Fibroblast of lung (primary cell): ENCODE results near the gene DCPS. TPM values are rescaled to one million over a fixed set of nuclear protein-coding genes. Genes with fewer than 3 reads are reported as not detected.
A peak's percentile ranks its signal among the peaks of the same experiment; 100 is the strongest.

Source experiments
- DNase-seq, 2 donors: peaks; one replicate each; pipeline versions ENCODE4 v3.0.0 to v3.0.0-alpha.2; 2010; ENCODE audit warnings: low read depth in 2 of 2
- H2AFZ ChIP-seq: 2 replicates; pipeline ENCODE4 v1.5.1; 2012; ENCODE audit warnings: low read length, control low read depth, inconsistent platforms
- H3K27ac ChIP-seq: 2 replicates; pipeline ENCODE4 v1.5.1; 2011; ENCODE audit warnings: low read length, control low read depth; ENCODE audit not compliant: insufficient read depth
- H3K27me3 ChIP-seq: 2 replicates; pipeline ENCODE4 v1.5.1; 2011; ENCODE audit warnings: mild to moderate bottlenecking, low read length; ENCODE audit not compliant: control insufficient read depth, insufficient read depth
- H3K36me3 ChIP-seq: 2 replicates; pipeline ENCODE4 v1.5.1; 2011; ENCODE audit warnings: low read length; ENCODE audit not compliant: control insufficient read depth, insufficient read depth
- H3K4me1 ChIP-seq: 2 replicates; pipeline ENCODE4 v1.5.1; 2011; ENCODE audit warnings: low read length; ENCODE audit not compliant: control insufficient read depth, insufficient read depth; ENCODE audit errors: extremely low read depth
- H3K4me2 ChIP-seq: 2 replicates; pipeline ENCODE4 v1.5.1; 2011; ENCODE audit warnings: low read length, control low read depth; ENCODE audit not compliant: insufficient read depth; ENCODE audit errors: extremely low read depth
- H3K4me3 ChIP-seq, 4 experiments: fragments of 200-600 bp in 1 of 4; sonication (generic) in 1 of 4; replicated peaks in 1 of 4; 2 replicates each; pipeline ENCODE4 v1.5.1; 2011 to 2016; ENCODE audit warnings: low read length in 4 of 4, low read depth in 3 of 4, mild to moderate bottlenecking in 3 of 4, control low read depth in 2 of 4, inconsistent platforms in 1 of 4, mixed read lengths in 1 of 4; ENCODE audit not compliant: insufficient read depth in 1 of 4; ENCODE audit errors: control extremely low read depth in 1 of 4
- H3K79me2 ChIP-seq: 2 replicates; pipeline ENCODE4 v1.5.1; 2012; ENCODE audit warnings: mild to moderate bottlenecking, low read length, inconsistent platforms; ENCODE audit not compliant: control insufficient read depth, insufficient read depth
- H3K9ac ChIP-seq: 2 replicates; pipeline ENCODE4 v1.5.1; 2011; ENCODE audit warnings: mild to moderate bottlenecking, low read length, control low read depth; ENCODE audit not compliant: insufficient read depth
- H3K9me3 ChIP-seq: 2 replicates; pipeline ENCODE4 v1.5.1; 2012; ENCODE audit warnings: low read depth, low read length; ENCODE audit not compliant: control insufficient read depth, insufficient read depth
- H4K20me1 ChIP-seq: 2 replicates; pipeline ENCODE4 v1.5.1; 2011; ENCODE audit warnings: low read length; ENCODE audit not compliant: control insufficient read depth, insufficient read depth; ENCODE audit errors: extremely low read depth
- EZH2 ChIP-seq: IDR thresholded peaks from 2 replicates; pipeline ENCODE4 v1.5.1; 2012; ENCODE audit warnings: low read length, control low read depth, mild to moderate bottlenecking; ENCODE audit errors: missing control alignments
- polyA plus RNA-seq, 2 donors: library from polyadenylated mRNA; depleted of rRNA in 1 of 2; stranded (reverse) in 1 of 2; unstranded in 1 of 2; fragments of >200 nt; gene quantifications; 2 replicates each; pipeline ENCODE4 v1.2.1, GENCODE V29; 2011 to 2012; ENCODE audit warnings: missing spikeins in 1 of 2
- total RNA-seq: library from RNA; depleted of rRNA; stranded (reverse); fragments of >200 nt; gene quantifications from 2 replicates; pipeline ENCODE4 v1.2.1, GENCODE V29; 2014
- TF ChIP-seq, protein P1 (sequence below), 2 donors: IDR thresholded peaks in 1 of 2; conservative IDR thresholded peaks in 1 of 2; 1 replicate in 1 of 2; 2 replicates in 1 of 2; pipeline ENCODE4 v1.5.1; 2011 to 2012; ENCODE audit warnings: low read length in 2 of 2, control low read depth in 1 of 2, inconsistent platforms in 1 of 2, low read depth in 1 of 2, mild to moderate bottlenecking in 1 of 2

DCPS gene
- total and polyA plus RNA-seq, 2 donors (not counting 1 experiment from before 2014, with no cell fraction given) = 13.0 to 22.7 TPM

DNA sequence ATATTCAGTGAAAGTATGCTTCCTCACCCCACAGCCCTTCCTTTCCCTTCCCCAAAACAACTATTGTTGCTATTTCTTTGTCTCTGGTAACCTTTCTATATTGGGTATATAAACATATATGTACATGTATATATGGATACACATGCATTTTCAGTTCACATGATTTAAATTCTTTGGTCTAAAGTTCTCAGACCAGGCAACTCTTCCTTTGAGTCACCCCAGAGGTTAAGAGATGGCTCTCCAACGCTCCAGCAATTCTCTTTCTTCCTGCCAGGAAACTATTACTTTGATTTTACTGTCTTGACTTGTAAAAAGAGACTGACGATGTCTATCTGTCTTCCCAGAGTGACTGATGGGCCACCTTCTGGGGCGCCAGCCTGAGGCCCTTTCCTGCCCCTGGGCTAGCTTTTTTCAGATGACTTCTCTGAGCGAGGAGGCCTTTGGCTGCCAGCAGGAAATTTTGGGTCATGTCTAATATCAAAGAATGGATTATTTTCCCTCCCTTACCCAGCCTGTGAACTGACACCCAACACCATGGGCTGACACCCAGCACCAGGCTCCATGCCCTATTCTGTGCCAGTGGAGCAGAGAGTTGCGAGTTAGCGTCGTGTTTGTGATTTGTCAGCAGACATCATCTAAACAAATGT lies 37.2 kb downstream of the DCPS start:
- no peaks in the 10 kb centered on the region for H4K20me1 ChIP-seq
- H2AFZ ChIP-seq = no peak overlapping the region
- no peak for DNase-seq
- no peak overlapping the region for H3K9ac ChIP-seq
- no peak overlapping the region for H3K4me3 ChIP-seq
- peaks cover 5% of the 10 kb centered on the region for H3K36me3 ChIP-seq
- H3K4me2 ChIP-seq = no peak overlapping the region
- peaks cover 9% of the 10 kb centered on the region for H3K4me1 ChIP-seq
- H3K27ac ChIP-seq = no peak overlapping the region
- TF ChIP-seq, protein P1, sequence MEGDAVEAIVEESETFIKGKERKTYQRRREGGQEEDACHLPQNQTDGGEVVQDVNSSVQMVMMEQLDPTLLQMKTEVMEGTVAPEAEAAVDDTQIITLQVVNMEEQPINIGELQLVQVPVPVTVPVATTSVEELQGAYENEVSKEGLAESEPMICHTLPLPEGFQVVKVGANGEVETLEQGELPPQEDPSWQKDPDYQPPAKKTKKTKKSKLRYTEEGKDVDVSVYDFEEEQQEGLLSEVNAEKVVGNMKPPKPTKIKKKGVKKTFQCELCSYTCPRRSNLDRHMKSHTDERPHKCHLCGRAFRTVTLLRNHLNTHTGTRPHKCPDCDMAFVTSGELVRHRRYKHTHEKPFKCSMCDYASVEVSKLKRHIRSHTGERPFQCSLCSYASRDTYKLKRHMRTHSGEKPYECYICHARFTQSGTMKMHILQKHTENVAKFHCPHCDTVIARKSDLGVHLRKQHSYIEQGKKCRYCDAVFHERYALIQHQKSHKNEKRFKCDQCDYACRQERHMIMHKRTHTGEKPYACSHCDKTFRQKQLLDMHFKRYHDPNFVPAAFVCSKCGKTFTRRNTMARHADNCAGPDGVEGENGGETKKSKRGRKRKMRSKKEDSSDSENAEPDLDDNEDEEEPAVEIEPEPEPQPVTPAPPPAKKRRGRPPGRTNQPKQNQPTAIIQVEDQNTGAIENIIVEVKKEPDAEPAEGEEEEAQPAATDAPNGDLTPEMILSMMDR (conservative IDR thresholded peaks at IDR 0.05 in 1 of 2, IDR thresholded peaks at IDR 0.05 in 1 of 2; ENCODE audit: low read depth in 1 of 2, low read length in 2 of 2) = no peak
- no peak for TF ChIP-seq EZH2
- no peaks in the 10 kb centered on the region for H3K79me2 ChIP-seq
- no peaks in the 10 kb centered on the region for H3K9me3 ChIP-seq
- H3K27me3 ChIP-seq = no peaks in the 10 kb centered on the region

DNA sequence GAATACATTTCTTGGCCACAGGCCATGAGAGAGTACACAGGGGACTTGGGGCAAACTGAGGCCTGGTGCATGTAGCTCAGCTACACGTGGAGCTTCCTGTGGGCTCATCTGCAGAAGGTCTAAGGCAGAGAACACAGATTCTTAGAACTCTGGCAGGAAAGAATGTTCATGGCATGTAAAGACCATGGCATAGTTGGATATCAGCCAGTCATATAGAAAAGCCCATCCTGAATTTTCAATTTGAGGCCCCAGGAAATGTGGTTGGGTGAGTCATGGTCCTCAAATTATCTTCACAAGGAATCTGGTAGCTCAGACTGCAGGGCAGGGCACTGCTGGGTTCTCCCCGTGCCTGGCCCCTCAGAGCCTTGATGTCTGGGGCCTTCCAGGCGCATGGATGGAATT lies 37.9 kb downstream of the DCPS start:
- no peak overlapping the region for H3K9ac ChIP-seq

DNA sequence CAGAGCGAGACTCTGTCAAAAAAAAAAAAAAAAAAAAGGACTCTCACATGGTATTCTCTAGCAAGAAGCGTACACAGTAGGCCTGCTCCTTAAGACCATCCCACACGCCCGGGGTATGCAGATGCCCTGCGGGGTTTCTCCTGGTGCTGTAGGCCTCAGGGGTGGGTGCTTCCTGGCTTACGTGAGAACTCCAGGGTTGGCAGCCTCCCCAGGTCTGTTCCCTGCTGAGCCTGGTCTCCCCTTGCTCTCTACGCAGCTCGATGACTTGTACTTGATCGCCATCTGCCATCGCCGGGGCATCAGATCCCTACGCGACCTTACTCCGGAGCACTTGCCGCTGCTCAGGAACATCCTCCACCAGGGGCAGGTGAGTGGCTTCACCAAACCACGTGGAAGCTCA lies 39.2 kb downstream of the DCPS start:
- TF ChIP-seq, protein P1 (conservative IDR thresholded peaks at IDR 0.05 in 1 of 2, IDR thresholded peaks at IDR 0.05 in 1 of 2; ENCODE audit: low read depth in 1 of 2, low read length in 2 of 2) = no peak
- no peak for TF ChIP-seq EZH2
- H3K79me2 ChIP-seq = no peaks in the 10 kb centered on the region
- no peak overlapping the region for H3K4me3 ChIP-seq
- no peak overlapping the region for H3K4me2 ChIP-seq
- no peaks in the 10 kb centered on the region for H4K20me1 ChIP-seq
- H3K4me1 ChIP-seq = peaks cover 14% of the 10 kb centered on the region
- H3K9ac ChIP-seq = no peak overlapping the region
- no peak overlapping the region for H2AFZ ChIP-seq
- DNase-seq = no peak
- H3K9me3 ChIP-seq = no peaks in the 10 kb centered on the region
- no peak overlapping the region for H3K27ac ChIP-seq
- H3K36me3 ChIP-seq = peaks cover 3% of the 10 kb centered on the region
- no peaks in the 10 kb centered on the region for H3K27me3 ChIP-seq

More for the DNA sequence above, 37.9 kb downstream of the DCPS start:
- no peaks in the 10 kb centered on the region for H3K79me2 ChIP-seq
- H3K4me2 ChIP-seq = no peak overlapping the region
- no peaks in the 10 kb centered on the region for H3K9me3 ChIP-seq
- H4K20me1 ChIP-seq = no peaks in the 10 kb centered on the region
- peaks cover 5% of the 10 kb centered on the region for H3K36me3 ChIP-seq
- peaks cover 13% of the 10 kb centered on the region for H3K4me1 ChIP-seq
- no peak overlapping the region for H2AFZ ChIP-seq
- peak; percentile 73 to 81 for DNase-seq
- no peak overlapping the region for H3K4me3 ChIP-seq
- TF ChIP-seq, protein P1 (conservative IDR thresholded peaks at IDR 0.05 in 1 of 2, IDR thresholded peaks at IDR 0.05 in 1 of 2; ENCODE audit: low read depth in 1 of 2, low read length in 2 of 2) = no peak
- TF ChIP-seq EZH2 = no peak
- H3K27ac ChIP-seq = no peak overlapping the region
- no peaks in the 10 kb centered on the region for H3K27me3 ChIP-seq
